ENCODE data around the gene GFI1B.

GRCh38 chr9:133003671-133004090 lies 25.2 kb downstream of the GFI1B start:
- TF ChIP-seq POLR2A (IDR thresholded peaks at IDR 0.05): no peak
- no peak for TF ChIP-seq CTCF (IDR thresholded peaks at IDR 0.05)

Data from thyroid gland (tissue), 4 donors.